DND-41 (cell line): ENCODE data around the gene TMEM19.

Experiments used
- CTCF ChIP-seq: IDR thresholded peaks from 2 replicates; pipeline ENCODE4 v1.5.1; 2012; ENCODE audit warnings: borderline replicate concordance, low read length, moderate library complexity, mild to moderate bottlenecking; ENCODE audit not compliant: poor library complexity, severe bottlenecking; ENCODE audit errors: extremely low read depth
- EZH2 ChIP-seq: IDR thresholded peaks from 3 replicates; pipeline ENCODE4 v1.6.1; 2012; ENCODE audit warnings: borderline replicate concordance, low read depth, mild to moderate bottlenecking, moderate library complexity, low read length, inconsistent platforms; ENCODE audit not compliant: severe bottlenecking

- TF ChIP-seq CTCF (no peak), EZH2 (no peak)
Measured at GRCh38 chr12:71648537-71648936, 37.3 kb upstream of the TMEM19 start.
